SKM-1 (cell line): Measurements from ENCODE around the gene CYB5R2.

Experiments
- DNase-seq: peaks from one replicate; lab custom pipeline; 2025; ENCODE audit not compliant: unreplicated experiment; lab: John Stamatoyannopoulos, UW

Gene CYB5R2

GRCh38 chr11:7638710-7639642 is 34.3 kb downstream of the CYB5R2 start:
- no peak for DNase-seq

GRCh38 chr11:7637447-7638157 is 35.7 kb downstream of the CYB5R2 start:
- no peak for DNase-seq

- DNase-seq, result no peak
These were observed 37.0 kb downstream of the CYB5R2 start for GRCh38 chr11:7636350-7636749.

GRCh38 chr11:7635708-7636107 is 37.6 kb downstream of the CYB5R2 start:
- no peak for DNase-seq

- no peak for DNase-seq
These were observed 38.2 kb downstream of the CYB5R2 start for GRCh38 chr11:7635137-7635536.

- no peak for DNase-seq
These were observed 41.1 kb downstream of the CYB5R2 start for GRCh38 chr11:7632211-7632610.

- no peak for DNase-seq
These were observed 43.3 kb downstream of the CYB5R2 start for GRCh38 chr11:7630002-7630401.

GRCh38 chr11:7628660-7629059 is 44.6 kb downstream of the CYB5R2 start:
- DNase-seq, result no peak

- no peak for DNase-seq
These were observed 50.6 kb downstream of the CYB5R2 start for GRCh38 chr11:7622721-7623120.

GRCh38 chr11:7621554-7621953 is 51.7 kb downstream of the CYB5R2 start:
- no peak for DNase-seq

- no peak for DNase-seq
These were observed 52.2 kb downstream of the CYB5R2 start for GRCh38 chr11:7621090-7621489.

- DNase-seq, result no peak
These were observed 54.0 kb downstream of the CYB5R2 start for GRCh38 chr11:7619322-7619721.

- DNase-seq, result no peak
These were observed 56.3 kb downstream of the CYB5R2 start for GRCh38 chr11:7617032-7617431.
